ENCODE data around the gene SARDH. TPM values are rescaled to one million over a fixed set of nuclear protein-coding genes. Genes with fewer than 3 reads are reported as not detected.

SARDH gene
- total and polyA plus RNA-seq, 2 of the 13 experiments (the other 11 are each of a cell fraction or from before 2014, with no cell fraction given): 11.6 to 34.9 TPM

DNA sequence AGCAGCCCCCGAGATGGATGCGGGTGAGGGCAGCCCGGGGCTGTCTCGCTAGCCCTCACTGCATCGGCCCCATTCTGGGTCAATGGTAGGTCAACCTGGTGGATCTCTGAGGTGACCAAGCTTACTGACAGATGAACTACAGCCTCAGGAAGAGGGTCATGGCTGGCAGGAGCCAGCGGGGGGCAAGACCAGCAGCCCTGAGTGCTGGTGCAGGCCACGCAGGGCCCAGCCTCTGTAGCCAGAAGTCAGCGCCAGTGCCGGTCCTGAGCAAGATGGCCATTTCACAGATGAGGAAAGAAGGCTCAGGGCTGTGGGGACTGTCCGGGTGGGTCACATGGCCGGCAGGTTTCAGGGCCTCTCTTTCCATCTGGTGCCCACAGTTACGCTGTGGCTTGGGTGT lies 107.0 kb downstream of the SARDH start:
- Histone ChIP-seq H3K9me3 (ENCODE audit: low read length) (no peaks in the 10 kb centered on the region; the same call in 1 of the 2 replicates), H3K27ac (ENCODE audit: extremely low read length, insufficient read depth, low read length) (no peak overlapping the region), H3K36me3 (replicated peaks in 1 of 2; ENCODE audit: control insufficient read depth in 1 of 2, insufficient read depth in 2 of 2, low read length in 2 of 2) (no peaks in the 10 kb centered on the region), H3K9ac (ENCODE audit: insufficient read depth, low read depth, low read length) (no peak overlapping the region), H3K4me2 (ENCODE audit: low read depth, low read length) (no peak overlapping the region), H3K79me2 (ENCODE audit: insufficient read depth, low read length) (no peaks in the 10 kb centered on the region), H3K4me3 (replicated peaks in 1 of 3; ENCODE audit: insufficient read depth in 1 of 3, low read depth in 2 of 3, low read length in 3 of 3) (no peak overlapping the region), H3K27me3 (ENCODE audit: control insufficient read depth in 1 of 2, insufficient read depth in 2 of 2, low read length in 2 of 2) (peaks cover 15 to 74% of the 10 kb centered on the region in 2 experiments), H2AFZ (ENCODE audit: low read length) (no peak overlapping the region), H4K20me1 (ENCODE audit: insufficient read depth, low read length) (peaks cover 4% of the 10 kb centered on the region; the same call in 1 of the 2 replicates), H3K4me1 (ENCODE audit: insufficient read depth, low read length) (no peaks in the 10 kb centered on the region)
- ChIA-PET CTCF (ENCODE audit: low intra/inter-chr PET ratio, low total read pairs) (no interaction called here), POLR2A (no interaction called here)
- no peak for FAIRE-seq
- no peak for TF ChIP-seq RELA (CRISPR knock-in tag; IDR thresholded peaks at IDR 0.05)
- ATAC-seq: no peak
- in situ Hi-C loops (cut with HindIII; ENCODE audit: extremely low pct_ligation_motif_present, low pct_unique_long_range_greater_than_20kb) (no loop called here), intact Hi-C loops (cut with micrococcal nuclease; ENCODE audit: unreplicated experiment) (no loop called here)
- DNase-seq (ENCODE audit: low spot score): no peak
- no TSS peak for BruUV-seq (replicated peaks)
- WGBS (ENCODE audit: low lambda C conversion rate): 54% methylated on average over 4 of the region's 12 CpGs

DNA sequence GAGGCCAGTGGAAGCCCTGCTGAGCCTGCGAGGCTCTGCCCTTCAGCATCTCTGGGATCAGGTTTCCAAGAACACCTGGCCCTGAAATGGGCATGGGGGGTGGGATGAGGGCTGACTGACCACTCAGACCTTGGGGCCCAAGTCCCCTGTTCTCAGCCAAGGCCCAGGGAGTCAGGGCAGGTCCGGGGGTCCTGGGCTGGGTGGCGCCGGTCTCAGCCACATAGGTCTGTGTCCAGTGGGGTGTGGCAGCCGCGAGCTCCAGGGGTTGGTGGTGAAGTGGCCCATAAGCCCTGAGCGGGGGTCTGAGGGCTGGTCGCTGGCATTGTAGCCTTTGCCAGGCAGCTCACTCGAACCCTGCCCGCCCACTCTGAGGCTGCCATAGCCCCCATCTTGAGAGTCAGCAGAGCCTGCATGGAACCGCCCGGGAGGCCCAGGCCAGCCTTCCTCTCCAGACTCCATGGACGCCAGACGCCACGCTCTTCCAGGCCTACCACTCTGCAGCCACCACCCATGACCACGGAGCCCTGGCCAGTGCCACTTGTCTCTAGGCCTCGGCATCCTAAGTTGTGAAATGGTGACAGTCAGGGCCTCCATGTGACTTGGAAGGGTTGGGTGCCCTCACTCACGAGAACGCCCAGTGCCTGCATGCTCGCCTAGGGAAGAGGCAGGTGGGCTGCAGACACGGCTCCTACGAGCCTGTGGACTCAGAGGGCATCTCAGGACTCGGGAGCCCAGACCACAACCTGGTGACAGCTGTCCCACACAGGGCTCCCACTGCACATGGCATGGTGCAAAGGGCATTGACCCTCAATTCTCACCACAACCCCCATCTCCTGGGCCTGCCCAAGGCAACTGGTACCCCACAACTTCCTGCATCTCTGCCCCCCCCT lies 108.7 kb downstream of the SARDH start:
- no peaks in the 10 kb centered on the region for H4K20me1 ChIP-seq (ENCODE audit: insufficient read depth, low read length)
- no peak overlapping the region for H3K4me3 ChIP-seq (replicated peaks in 1 of 3; ENCODE audit: insufficient read depth in 1 of 3, low read depth in 2 of 3, low read length in 3 of 3)
- no peak for DNase-seq (ENCODE audit: low spot score)
- ATAC-seq: no peak
- H3K9ac ChIP-seq (ENCODE audit: insufficient read depth, low read depth, low read length): no peak overlapping the region
- H3K79me2 ChIP-seq (ENCODE audit: insufficient read depth, low read length): no peaks in the 10 kb centered on the region
- no peak overlapping the region for H3K4me2 ChIP-seq (ENCODE audit: low read depth, low read length)
- H3K27ac ChIP-seq (ENCODE audit: extremely low read length, insufficient read depth, low read length): no peak overlapping the region
- 45% methylated on average over 7 of the region's 23 CpGs for WGBS (ENCODE audit: low lambda C conversion rate)
- BruUV-seq (replicated peaks): no TSS peak
- POLR2A ChIA-PET: no interaction called here
- H3K36me3 ChIP-seq (replicated peaks in 1 of 2; ENCODE audit: control insufficient read depth in 1 of 2, insufficient read depth in 2 of 2, low read length in 2 of 2): no peaks in the 10 kb centered on the region
- H3K4me1 ChIP-seq (ENCODE audit: insufficient read depth, low read length): no peaks in the 10 kb centered on the region
- H3K27me3 ChIP-seq (ENCODE audit: control insufficient read depth in 1 of 2, insufficient read depth in 2 of 2, low read length in 2 of 2): peaks cover 9 to 57% of the 10 kb centered on the region in 2 experiments; a peak in 4 of 5 replicates
- in situ Hi-C loops (cut with HindIII; ENCODE audit: extremely low pct_ligation_motif_present, low pct_unique_long_range_greater_than_20kb): no loop called here
- CTCF ChIA-PET (ENCODE audit: low intra/inter-chr PET ratio, low total read pairs): no interaction called here
- TF ChIP-seq ONECUT2 (CRISPR knock-in tag; IDR thresholded peaks at IDR 0.05) (no peak), SAP130 (CRISPR knock-in tag; IDR thresholded peaks at IDR 0.05; ENCODE audit: low read depth) (no peak), ZNF317 (CRISPR knock-in tag; IDR thresholded peaks at IDR 0.05) (no peak), NFATC3 (CRISPR knock-in tag; IDR thresholded peaks at IDR 0.05) (no peak), ZFAT (CRISPR knock-in tag; conservative IDR thresholded peaks at IDR 0.05) (no peak), ARNTL (CRISPR knock-in tag; IDR thresholded peaks at IDR 0.05) (no peak), ZKSCAN1 (IDR thresholded peaks at IDR 0.05; ENCODE audit: low read length) (no peak), DPF2 (CRISPR knock-in tag; IDR thresholded peaks at IDR 0.05; ENCODE audit: borderline replicate concordance, low read depth) (no peak), MYNN (CRISPR knock-in tag; IDR thresholded peaks at IDR 0.05; ENCODE audit: low read depth) (no peak)
- TF ChIP-seq, protein P1, sequence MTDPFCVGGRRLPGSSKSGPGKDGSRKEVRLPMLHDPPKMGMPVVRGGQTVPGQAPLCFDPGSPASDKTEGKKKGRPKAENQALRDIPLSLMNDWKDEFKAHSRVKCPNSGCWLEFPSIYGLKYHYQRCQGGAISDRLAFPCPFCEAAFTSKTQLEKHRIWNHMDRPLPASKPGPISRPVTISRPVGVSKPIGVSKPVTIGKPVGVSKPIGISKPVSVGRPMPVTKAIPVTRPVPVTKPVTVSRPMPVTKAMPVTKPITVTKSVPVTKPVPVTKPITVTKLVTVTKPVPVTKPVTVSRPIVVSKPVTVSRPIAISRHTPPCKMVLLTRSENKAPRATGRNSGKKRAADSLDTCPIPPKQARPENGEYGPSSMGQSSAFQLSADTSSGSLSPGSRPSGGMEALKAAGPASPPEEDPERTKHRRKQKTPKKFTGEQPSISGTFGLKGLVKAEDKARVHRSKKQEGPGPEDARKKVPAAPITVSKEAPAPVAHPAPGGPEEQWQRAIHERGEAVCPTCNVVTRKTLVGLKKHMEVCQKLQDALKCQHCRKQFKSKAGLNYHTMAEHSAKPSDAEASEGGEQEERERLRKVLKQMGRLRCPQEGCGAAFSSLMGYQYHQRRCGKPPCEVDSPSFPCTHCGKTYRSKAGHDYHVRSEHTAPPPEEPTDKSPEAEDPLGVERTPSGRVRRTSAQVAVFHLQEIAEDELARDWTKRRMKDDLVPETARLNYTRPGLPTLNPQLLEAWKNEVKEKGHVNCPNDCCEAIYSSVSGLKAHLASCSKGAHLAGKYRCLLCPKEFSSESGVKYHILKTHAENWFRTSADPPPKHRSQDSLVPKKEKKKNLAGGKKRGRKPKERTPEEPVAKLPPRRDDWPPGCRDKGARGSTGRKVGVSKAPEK (CRISPR knock-in tag; IDR thresholded peaks at IDR 0.05; ENCODE audit: borderline replicate concordance): no peak
- H2AFZ ChIP-seq (ENCODE audit: low read length): no peak overlapping the region
- FAIRE-seq: no peak
- H3K9me3 ChIP-seq (ENCODE audit: low read length): no peaks in the 10 kb centered on the region; the same call in 1 of the 2 replicates
- intact Hi-C loops (cut with micrococcal nuclease; ENCODE audit: unreplicated experiment): no loop called here
